IMR-90 (cell line): ENCODE measurements around the gene KLHDC7B. TPM values are rescaled to one million over a fixed set of nuclear protein-coding genes. Genes with fewer than 3 reads are reported as not detected.

Experiments
- ATAC-seq: fragments of 200-7000 bp; cut with Tn5 transposase; 2 replicates; pipeline ENCODE4 v1.9.1; 2020; ENCODE audit warnings: low read depth, mild to moderate bottlenecking, moderate library complexity
- BruUV-seq: library from RNA; stranded (reverse); fragments of 400-500 nt; replicated peaks from 2 replicates; lab custom pipeline; 2021; lab: Mats Ljungman, UMichigan
- CTCF ChIA-PET: fragments of 300-600 bp; formaldehyde crosslinking; extraction: SDS; loops from one replicate; lab custom pipeline; 2021; ENCODE audit warnings: antibody characterized with exemption; lab: Yijun Ruan, JAX
- POLR2A ChIA-PET: fragments of 300-600 bp; sonication (Branson Sonifier 250); formaldehyde crosslinking; loops from one replicate; lab custom pipeline; 2022; ENCODE audit warnings: antibody characterized with exemption; ENCODE audit not compliant: unreplicated experiment; lab: Charles Lee
- DNase-seq: peaks from one replicate; pipeline ENCODE4 v3.0.0; 2013
- H2AFZ ChIP-seq: replicated peaks from 2 replicates; pipeline ENCODE3; 2013; ENCODE audit warnings: low read length, mild to moderate bottlenecking; ENCODE audit not compliant: poor library complexity
- H2AK5ac ChIP-seq: 2 replicates; pipeline ENCODE4 v1.6.1; 2013; ENCODE audit warnings: low read depth, low read length, inconsistent platforms
- H2AK9ac ChIP-seq: replicated peaks from 2 replicates; pipeline ENCODE3; 2013; ENCODE audit warnings: mild to moderate bottlenecking, low read depth, low read length, moderate library complexity; ENCODE audit not compliant: poor library complexity
- H2BK120ac ChIP-seq: 2 replicates; pipeline ENCODE4 v1.6.1; 2013; ENCODE audit warnings: low read depth, low read length, inconsistent platforms
- H2BK15ac ChIP-seq: 3 replicates; pipeline ENCODE4 v1.6.1; 2013; ENCODE audit warnings: low read depth, low read length, inconsistent platforms
- H2BK20ac ChIP-seq: 2 replicates; pipeline ENCODE4 v1.6.1; 2013; ENCODE audit warnings: low read depth, mild to moderate bottlenecking, inconsistent platforms, low read length, moderate library complexity
- H2BK5ac ChIP-seq: 2 replicates; pipeline ENCODE4 v1.6.1; 2013; ENCODE audit warnings: mild to moderate bottlenecking, low read depth, low read length, inconsistent platforms; ENCODE audit not compliant: poor library complexity, severe bottlenecking
- H3K14ac ChIP-seq: replicated peaks from 2 replicates; pipeline ENCODE4 v1.6.1; 2013; ENCODE audit warnings: low read depth, low read length, inconsistent platforms
- H3K18ac ChIP-seq: 2 replicates; pipeline ENCODE4 v1.6.1; 2013; ENCODE audit warnings: low read depth, low read length, control low read depth
- H3K23ac ChIP-seq: 2 replicates; pipeline ENCODE4 v1.6.1; 2013; ENCODE audit warnings: low read depth, low read length, inconsistent platforms
- H3K27ac ChIP-seq: 2 replicates; pipeline ENCODE4 v1.5.1; 2013; ENCODE audit warnings: mild to moderate bottlenecking, control low read depth, low read length; ENCODE audit not compliant: insufficient read depth
- H3K27me3 ChIP-seq: 2 replicates; pipeline ENCODE4 v1.6.1; 2013; ENCODE audit warnings: low read length; ENCODE audit not compliant: control insufficient read depth, insufficient read depth
- H3K36me3 ChIP-seq: 2 replicates; pipeline ENCODE4 v1.6.1; 2013; ENCODE audit warnings: low read length, mixed read lengths; ENCODE audit not compliant: control insufficient read depth, insufficient read depth
- H3K4ac ChIP-seq: 2 replicates; pipeline ENCODE4 v1.6.1; 2013; ENCODE audit warnings: low read depth, low read length, inconsistent platforms
- H3K4me1 ChIP-seq: 2 replicates; pipeline ENCODE4 v1.6.1; 2013; ENCODE audit warnings: low read length, mixed read lengths; ENCODE audit not compliant: control insufficient read depth, insufficient read depth
- H3K4me2 ChIP-seq: 2 replicates; pipeline ENCODE4 v1.6.1; 2013; ENCODE audit warnings: low read depth, mild to moderate bottlenecking, control low read depth, low read length, moderate library complexity
- H3K4me3 ChIP-seq: 2 replicates; pipeline ENCODE4 v1.5.1; 2013; ENCODE audit warnings: low read depth, mild to moderate bottlenecking, control low read depth, low read length, moderate library complexity; ENCODE audit not compliant: insufficient read depth
- H3K56ac ChIP-seq: 2 replicates; pipeline ENCODE4 v1.6.1; 2013; ENCODE audit warnings: low read length, inconsistent platforms; ENCODE audit not compliant: insufficient read depth; ENCODE audit errors: extremely low read depth
- H3K79me1 ChIP-seq, 2 experiments: 2 replicates each; pipeline ENCODE4 v1.6.1; 2013; ENCODE audit warnings: low read length in 2 of 2, inconsistent platforms in 1 of 2, low read depth in 1 of 2
- H3K9ac ChIP-seq: 2 replicates; pipeline ENCODE4 v1.6.1; 2013; ENCODE audit warnings: low read depth, low read length, control low read depth
- H3K9me1 ChIP-seq: 2 replicates; pipeline ENCODE4 v1.6.1; 2013; ENCODE audit warnings: low read length, inconsistent platforms; ENCODE audit not compliant: insufficient read depth
- H3K9me3 ChIP-seq: 2 replicates; pipeline ENCODE4 v1.6.1; 2013; ENCODE audit warnings: low read length; ENCODE audit not compliant: control insufficient read depth, insufficient read depth
- H4K20me1 ChIP-seq: 2 replicates; pipeline ENCODE4 v1.6.1; 2013; ENCODE audit warnings: low read length, inconsistent platforms; ENCODE audit not compliant: insufficient read depth
- H4K5ac ChIP-seq: 2 replicates; pipeline ENCODE4 v1.6.1; 2013; ENCODE audit warnings: mild to moderate bottlenecking, low read depth, low read length, control low read depth
- H4K8ac ChIP-seq, 2 experiments: 2 replicates each; pipeline ENCODE4 v1.6.1; 2013; ENCODE audit warnings: low read depth in 2 of 2, low read length in 2 of 2, control low read depth in 1 of 2, inconsistent platforms in 1 of 2
- H4K91ac ChIP-seq: 2 replicates; pipeline ENCODE4 v1.6.1; 2013; ENCODE audit warnings: low read depth, low read length, inconsistent platforms; ENCODE audit not compliant: insufficient read depth
- BHLHE40 ChIP-seq: fragments of 150-350 bp; IDR thresholded peaks from 2 replicates; pipeline ENCODE4 v1.6.1; 2016; ENCODE audit warnings: mild to moderate bottlenecking, low read depth, low read length
- CHD1 ChIP-seq: IDR thresholded peaks from 2 replicates; pipeline ENCODE4 v1.6.1; 2012; ENCODE audit warnings: low read depth, low read length, improper control_type of control experiment
- CTCF ChIP-seq: conservative IDR thresholded peaks from 2 replicates; pipeline ENCODE4 v1.5.1; 2012; ENCODE audit warnings: mild to moderate bottlenecking, low read depth, low read length, improper control_type of control experiment
- ELK1 ChIP-seq: fragments of 150-350 bp; IDR thresholded peaks from 2 replicates; pipeline ENCODE4 v1.6.1; 2016; ENCODE audit warnings: low read depth, mild to moderate bottlenecking, low read length, moderate library complexity, borderline replicate concordance
- FOS ChIP-seq: fragments of 150-350 bp; IDR thresholded peaks from 2 replicates; pipeline ENCODE4 v1.6.1; 2016; ENCODE audit warnings: low read depth, low read length
- MAFK ChIP-seq: IDR thresholded peaks from 2 replicates; pipeline ENCODE4 v1.6.1; 2012; ENCODE audit warnings: low read depth, low read length, improper control_type of control experiment
- MAZ ChIP-seq: IDR thresholded peaks from 2 replicates; pipeline ENCODE4 v1.6.1; 2012; ENCODE audit warnings: low read depth, mild to moderate bottlenecking, low read length, improper control_type of control experiment, moderate library complexity, borderline replicate concordance
- MXI1 ChIP-seq: IDR thresholded peaks from 2 replicates; pipeline ENCODE4 v1.6.1; 2012; ENCODE audit warnings: low read depth, mild to moderate bottlenecking, low read length, moderate library complexity, borderline replicate concordance
- NFE2L2 ChIP-seq: fragments of 150-350 bp; IDR thresholded peaks from 2 replicates; pipeline ENCODE4 v1.6.1; 2016; ENCODE audit warnings: low read depth, mild to moderate bottlenecking, low read length
- POLR2A ChIP-seq: IDR thresholded peaks from 2 replicates; pipeline ENCODE4 v1.6.1; 2012; ENCODE audit warnings: mild to moderate bottlenecking, low read depth, low read length
- RAD21 ChIP-seq: IDR thresholded peaks from 2 replicates; pipeline ENCODE4 v1.6.1; 2012; ENCODE audit warnings: low read length, improper control_type of control experiment
- RCOR1 ChIP-seq: IDR thresholded peaks from 2 replicates; pipeline ENCODE4 v1.6.1; 2012; ENCODE audit warnings: mild to moderate bottlenecking, low read length, improper control_type of control experiment; ENCODE audit not compliant: insufficient replicate concordance
- RFX5 ChIP-seq: IDR thresholded peaks from 2 replicates; pipeline ENCODE4 v1.8.0; 2012; ENCODE audit warnings: low read depth, mild to moderate bottlenecking, low read length, moderate library complexity
- SMC3 ChIP-seq: fragments of 150-350 bp; IDR thresholded peaks from 2 replicates; pipeline ENCODE4 v1.6.1; 2016; ENCODE audit warnings: low read depth, mild to moderate bottlenecking, antibody characterized with exemption, low read length, moderate library complexity
- USF2 ChIP-seq: fragments of 150-350 bp; IDR thresholded peaks from 2 replicates; pipeline ENCODE4 v1.6.1; 2017; ENCODE audit warnings: mild to moderate bottlenecking, antibody characterized with exemption, low read length, low read depth
- WGBS, 2 experiments: methylation state at CpG; one replicate each; pipeline versions ENCODE4 v1.1.5 to v1.1.7; 2013; ENCODE audit warnings: missing lambda C conversion rate in 2 of 2; ENCODE audit not compliant: insufficient read length in 1 of 2; ENCODE audit errors: extremely low coverage in 2 of 2; 5-methylcytosine and 5-hydroxymethylcytosine counted together
- dilution Hi-C: fragments of 300-500 bp; cut with HindIII; formaldehyde crosslinking; loops from one replicate; pipeline ENCODE4 v1.14.3; 2018; ENCODE audit warnings: low sequenced_read_pairs; ENCODE audit not compliant: unreplicated experiment
- in situ Hi-C: fragments of 300-500 bp; cut with MboI; formaldehyde crosslinking; loops from 3 replicates; pipeline ENCODE4 v1.14.3; 2019; ENCODE audit warnings: low sequenced_read_pairs, inconsistent platforms, mixed read lengths
- intact Hi-C: fragments of 100-400 bp; cut with micrococcal nuclease; formaldehyde crosslinking; loops from 2 replicates; pipeline ENCODE4 v1.10.0; 2022
- polyA plus RNA-seq, 3 experiments: library from polyadenylated mRNA; depleted of rRNA; stranded (reverse); fragments of >200 nt; gene quantifications; 2 replicates each; pipeline ENCODE4 v1.2.3, GENCODE V29; 2012; ENCODE audit warnings: low replicate concordance in 1 of 3
- total RNA-seq: library from RNA; depleted of rRNA; stranded (reverse); fragments of >200 nt; gene quantifications from 2 replicates; pipeline ENCODE4 v1.2.3, GENCODE V29; 2012

Gene KLHDC7B
- total and polyA plus RNA-seq, 2 of the 4 experiments (the other 2 are of a cell fraction): 0.05 TPM; not detected in 1

GRCh38 chr22:50518606-50519005, 27.1 kb upstream of the KLHDC7B start:
- Histone ChIP-seq H2BK20ac (no peak overlapping the region), H2AFZ (no peak overlapping the region), H3K36me3 (peaks cover 45% of the 10 kb centered on the region), H3K79me1 (peaks cover 20 to 47% of the 10 kb centered on the region in 2 experiments), H3K27ac (no peak overlapping the region), H2BK120ac (no peak overlapping the region), H3K4me1 (no peaks in the 10 kb centered on the region), H2AK9ac (no peak overlapping the region), H3K14ac (no peak overlapping the region), H3K4ac (no peak overlapping the region), H3K9me3 (no peaks in the 10 kb centered on the region), H3K56ac (no peak overlapping the region), H4K20me1 (peaks cover 11% of the 10 kb centered on the region), H3K9ac (no peak overlapping the region), H3K4me2 (no peak overlapping the region), H3K27me3 (no peaks in the 10 kb centered on the region), H4K91ac (no peak overlapping the region), H3K9me1 (no peaks in the 10 kb centered on the region), H2AK5ac (no peak overlapping the region), H3K23ac (no peak overlapping the region), H3K4me3 (no peak overlapping the region), H4K5ac (no peak overlapping the region), H2BK5ac (no peak overlapping the region), H4K8ac (no peak overlapping the region), H2BK15ac (no peak overlapping the region), H3K18ac (no peak overlapping the region)
- TF ChIP-seq MAFK: no peak
- no peak for TF ChIP-seq MAZ
- no peak for TF ChIP-seq ELK1
- TF ChIP-seq SMC3: no peak
- TF ChIP-seq BHLHE40: no peak
- TF ChIP-seq RCOR1: no peak
- no peak for TF ChIP-seq NFE2L2
- TF ChIP-seq RAD21: no peak
- TF ChIP-seq POLR2A: no peak
- no peak for TF ChIP-seq RFX5
- no peak for TF ChIP-seq CTCF
- no peak for TF ChIP-seq USF2
- no peak for TF ChIP-seq CHD1
- no peak for TF ChIP-seq MXI1
- no peak for TF ChIP-seq FOS
- dilution Hi-C loops (no loop called here), intact Hi-C loops (no loop called here), in situ Hi-C loops (no loop called here)
- POLR2A ChIA-PET: no interaction called here
- 100% methylated on average over 2 of the region's 7 CpGs; no CpG with 5 or more reads in 1 of the 2 experiments for WGBS, 2 experiments
- no TSS peak for BruUV-seq
- no peak for DNase-seq
- no peak for ATAC-seq
- CTCF ChIA-PET: no interaction called here
